Stimulated activated CD4-positive, alpha-beta T cell treated with anti-CD3 and anti-CD28 coated beads, TNF-alpha, amount 100 ng/mL, for 24 hours (primary cell): ENCODE results near the gene INHBB.
"Not testable (repeated sequence)": the region's sequence is repeated elsewhere in the genome, so short reads cannot be mapped to it uniquely, and the experiment has no call there.

Source experiments
- DNase-seq, 3 experiments: peaks; one replicate each; pipeline ENCODE4 v3.0.0-alpha.2; 2020; ENCODE audit warnings: low read depth in 3 of 3

The INHBB gene

GRCh38 chr2:120379916-120380893 is 34.3 kb downstream of the INHBB start:
- no peak for DNase-seq

GRCh38 chr2:120381192-120381591 is 35.3 kb downstream of the INHBB start:
- no peak for DNase-seq

- DNase-seq, result no peak
These were observed 35.7 kb downstream of the INHBB start for GRCh38 chr2:120381661-120382060.

- no peak for DNase-seq
These were observed 36.7 kb downstream of the INHBB start for GRCh38 chr2:120382541-120383144.

GRCh38 chr2:120383191-120383590 is 37.3 kb downstream of the INHBB start:
- DNase-seq, result no peak

- DNase-seq, result no peak
These were observed 37.9 kb downstream of the INHBB start for GRCh38 chr2:120383631-120384340.

GRCh38 chr2:120384486-120385354 is 38.8 kb downstream of the INHBB start:
- DNase-seq, result no peak

GRCh38 chr2:120385355-120386127 is 39.6 kb downstream of the INHBB start:
- no peak for DNase-seq

GRCh38 chr2:120388222-120389035 is 42.5 kb downstream of the INHBB start:
- DNase-seq, result no peak

GRCh38 chr2:120389036-120389391 is 43.1 kb downstream of the INHBB start:
- DNase-seq, result no peak

- DNase-seq, result no peak
These were observed 44.6 kb downstream of the INHBB start for GRCh38 chr2:120390381-120391055.

GRCh38 chr2:120391382-120391781 is 45.4 kb downstream of the INHBB start:
- not testable (repeated sequence) for DNase-seq

GRCh38 chr2:120391911-120392665 is 46.2 kb downstream of the INHBB start:
- no peak for DNase-seq

GRCh38 chr2:120392923-120393322 is 47.0 kb downstream of the INHBB start:
- DNase-seq, result no peak

- DNase-seq, result no peak
These were observed 47.5 kb downstream of the INHBB start for GRCh38 chr2:120393456-120393855.

- DNase-seq, result no peak
These were observed 48.8 kb downstream of the INHBB start for GRCh38 chr2:120394764-120395163.

GRCh38 chr2:120395221-120396012 is 49.5 kb downstream of the INHBB start:
- DNase-seq, result no peak
